ENCODE measurements around the gene COL4A6.

Gene COL4A6

GRCh38 chrX:108148524-108148923 is 289.7 kb downstream of the COL4A6 start:
- FAIRE-seq = no peak

GRCh38 chrX:108138814-108139702 is 299.2 kb downstream of the COL4A6 start:
- FAIRE-seq = no peak

- no peak for FAIRE-seq
These were observed 303.5 kb downstream of the COL4A6 start for GRCh38 chrX:108134724-108135123.

- FAIRE-seq = no peak
These were observed 305.3 kb downstream of the COL4A6 start for GRCh38 chrX:108132876-108133275.

DNA sequence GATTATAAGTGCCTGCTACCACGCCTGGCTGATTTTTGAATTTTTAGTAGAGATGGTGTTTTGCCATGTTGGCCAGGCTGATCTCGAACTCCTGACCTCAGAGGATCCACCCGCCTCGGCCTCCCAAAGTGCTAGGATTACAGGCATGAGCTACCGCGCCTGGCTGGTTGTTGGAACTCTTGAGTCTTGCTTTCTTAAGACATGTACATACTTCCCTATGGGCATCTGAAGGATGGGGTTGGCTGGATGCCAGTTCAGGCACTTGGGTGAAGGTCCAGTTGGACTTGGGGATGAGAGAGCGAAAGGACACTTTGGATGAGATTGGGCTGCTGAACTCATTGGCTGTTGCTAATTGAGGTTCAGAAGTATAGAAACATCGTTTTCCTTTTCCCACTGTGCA is 306.2 kb downstream of the COL4A6 start:
- FAIRE-seq = no peak

GRCh38 chrX:108131471-108131870 is 306.8 kb downstream of the COL4A6 start:
- no peak for FAIRE-seq

- no peak for FAIRE-seq
These were observed 307.3 kb downstream of the COL4A6 start for GRCh38 chrX:108130889-108131288.

- no peak for FAIRE-seq
These were observed 311.1 kb downstream of the COL4A6 start for GRCh38 chrX:108127152-108127551.

DNA sequence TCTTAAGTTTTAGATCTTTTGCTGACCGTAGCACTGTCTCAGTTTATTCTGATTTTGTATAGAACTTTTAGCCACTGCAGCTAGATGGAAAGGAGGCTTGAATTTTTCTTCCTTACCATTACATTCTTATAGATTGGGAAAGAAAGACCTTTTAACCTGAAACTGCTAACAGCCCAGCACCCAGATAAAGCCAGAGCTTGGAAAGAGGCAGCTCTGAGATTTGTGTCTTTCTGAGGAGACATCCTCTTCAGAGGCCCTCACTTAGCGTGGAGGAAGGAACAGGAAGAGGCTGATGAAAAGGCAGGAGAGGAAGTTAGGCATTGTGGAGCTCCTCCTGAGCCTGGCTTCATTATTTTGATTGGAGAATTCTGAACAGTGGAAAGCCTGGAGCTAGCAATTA is 311.6 kb downstream of the COL4A6 start:
- FAIRE-seq = no peak

- no peak for FAIRE-seq
These were observed 314.4 kb downstream of the COL4A6 start for GRCh38 chrX:108123591-108124366.

DNA sequence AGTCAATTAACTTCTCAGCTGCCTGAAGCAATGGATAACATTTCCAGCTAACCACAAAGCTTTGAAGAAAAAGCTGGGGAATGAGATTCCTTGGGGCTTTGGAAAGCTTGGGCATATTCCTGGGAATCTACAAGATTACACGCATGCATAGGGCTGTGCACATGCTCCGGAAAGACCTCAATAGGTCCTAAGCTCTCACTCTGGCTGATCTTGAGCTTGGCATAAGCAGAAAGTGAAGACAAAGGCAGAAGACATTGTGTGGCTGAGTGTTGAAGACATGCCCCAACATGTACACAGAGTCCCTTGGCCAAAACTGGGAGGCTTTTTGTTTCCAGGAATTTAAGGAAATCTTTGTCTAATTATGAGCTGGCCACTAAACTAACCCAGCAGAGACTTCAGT is 315.5 kb downstream of the COL4A6 start:
- FAIRE-seq = no peak

DNA sequence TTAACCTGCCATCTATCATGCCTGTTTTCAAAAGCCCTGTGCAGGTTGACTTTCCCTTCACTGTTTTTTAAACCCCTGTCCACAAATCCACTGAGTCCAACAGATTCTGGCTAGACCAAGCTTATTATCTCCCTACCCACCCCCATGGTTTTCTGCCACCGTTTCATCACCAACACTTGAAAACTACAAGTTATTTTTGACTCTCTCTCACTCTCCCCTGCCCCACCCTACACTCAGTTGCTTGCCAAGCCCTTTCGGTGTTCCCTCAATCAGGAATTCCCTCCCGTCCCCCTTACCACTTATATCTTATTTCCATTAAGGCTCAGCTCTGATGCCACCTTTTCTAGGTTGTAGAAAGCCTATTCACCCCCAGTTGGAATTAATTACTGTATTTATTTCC is 316.9 kb downstream of the COL4A6 start:
- no peak for FAIRE-seq

DNA sequence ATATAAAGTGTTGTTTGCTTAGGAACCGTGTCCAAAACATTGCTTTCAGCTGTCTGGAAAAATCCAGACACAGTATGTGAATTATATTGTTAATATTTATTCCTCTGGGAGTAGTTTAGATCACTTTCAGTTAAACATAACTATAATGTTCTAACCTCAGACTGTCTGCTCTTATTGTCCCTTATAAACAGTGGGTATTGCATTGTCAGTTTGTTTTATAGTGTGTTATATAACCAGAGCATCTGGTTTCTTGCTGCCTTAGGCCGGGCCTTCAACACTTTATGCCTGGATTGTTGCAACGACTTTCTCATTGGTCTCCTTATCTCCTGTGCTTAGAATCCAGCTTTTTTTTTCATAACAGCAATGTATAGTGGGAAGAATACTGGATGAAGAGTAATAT is 320.2 kb downstream of the COL4A6 start:
- FAIRE-seq = no peak

- FAIRE-seq = no peak
These were observed 323.7 kb downstream of the COL4A6 start for GRCh38 chrX:108114541-108114940.

Measured in TTC549 (cell line).